Activated B cell treated with CpG ODN at 0.5 μM for 24 hours (primary cell): ENCODE measurements around the gene PFDN6. TPM values are rescaled to one million over a fixed set of nuclear protein-coding genes. Genes with fewer than 3 reads are reported as not detected.

Source experiments
- ATAC-seq: fragments of 200-7000 bp; cut with Tn5 transposase; one replicate; pipeline ENCODE4 v1.10.0; 2021; ENCODE audit warnings: low read depth, mild to moderate bottlenecking, moderate library complexity
- CTCF ChIA-PET: fragments of 350-600 bp; sonication (Branson Sonifier 250); formaldehyde crosslinking; loops from one replicate; lab custom pipeline; 2021; ENCODE audit warnings: antibody characterized with exemption; lab: Charles Lee
- POLR2A ChIA-PET: fragments of 350-600 bp; sonication (Branson Sonifier 250); formaldehyde crosslinking; loops from one replicate; lab custom pipeline; 2021; ENCODE audit warnings: antibody characterized with exemption; lab: Charles Lee
- DNase-seq: peaks from one replicate; pipeline ENCODE4 v3.0.0; 2022
- H3K27ac Mint-ChIP-seq: one replicate; pipeline ENCODE4 v1.8.0; 2020; ENCODE audit warnings: mixed read lengths
- H3K27me3 Mint-ChIP-seq: one replicate; pipeline ENCODE4 v1.8.0; 2021; ENCODE audit warnings: mixed read lengths
- H3K36me3 Mint-ChIP-seq: one replicate; pipeline ENCODE4 v1.8.0; 2021; ENCODE audit warnings: low read depth, mixed read lengths
- H3K4me1 Mint-ChIP-seq: one replicate; pipeline ENCODE4 v1.8.0; 2021; ENCODE audit warnings: mixed read lengths
- H3K4me3 Mint-ChIP-seq: one replicate; pipeline ENCODE4 v1.8.0; 2020; ENCODE audit warnings: mild to moderate bottlenecking, mixed read lengths
- H3K9me3 Mint-ChIP-seq: one replicate; pipeline ENCODE4 v1.8.0; 2020; ENCODE audit warnings: mixed read lengths
- intact Hi-C: fragments of 100-400 bp; cut with micrococcal nuclease; formaldehyde crosslinking; loops from one replicate; pipeline ENCODE4 v1.15.1; 2024
- total RNA-seq: library from RNA; stranded (reverse); gene quantifications from 2 replicates; pipeline ENCODE4 v1.2.3, GENCODE V29; 2022
- TF ChIP-seq, protein P1 (sequence below): fragments of 200-600 bp; IDR thresholded peaks from one replicate; pipeline ENCODE4 v1.8.0; 2022; ENCODE audit warnings: antibody characterized with exemption, mild to moderate bottlenecking

PFDN6 gene
- total RNA-seq, 1 donor from 2014 or later, result 82.8 TPM

DNA sequence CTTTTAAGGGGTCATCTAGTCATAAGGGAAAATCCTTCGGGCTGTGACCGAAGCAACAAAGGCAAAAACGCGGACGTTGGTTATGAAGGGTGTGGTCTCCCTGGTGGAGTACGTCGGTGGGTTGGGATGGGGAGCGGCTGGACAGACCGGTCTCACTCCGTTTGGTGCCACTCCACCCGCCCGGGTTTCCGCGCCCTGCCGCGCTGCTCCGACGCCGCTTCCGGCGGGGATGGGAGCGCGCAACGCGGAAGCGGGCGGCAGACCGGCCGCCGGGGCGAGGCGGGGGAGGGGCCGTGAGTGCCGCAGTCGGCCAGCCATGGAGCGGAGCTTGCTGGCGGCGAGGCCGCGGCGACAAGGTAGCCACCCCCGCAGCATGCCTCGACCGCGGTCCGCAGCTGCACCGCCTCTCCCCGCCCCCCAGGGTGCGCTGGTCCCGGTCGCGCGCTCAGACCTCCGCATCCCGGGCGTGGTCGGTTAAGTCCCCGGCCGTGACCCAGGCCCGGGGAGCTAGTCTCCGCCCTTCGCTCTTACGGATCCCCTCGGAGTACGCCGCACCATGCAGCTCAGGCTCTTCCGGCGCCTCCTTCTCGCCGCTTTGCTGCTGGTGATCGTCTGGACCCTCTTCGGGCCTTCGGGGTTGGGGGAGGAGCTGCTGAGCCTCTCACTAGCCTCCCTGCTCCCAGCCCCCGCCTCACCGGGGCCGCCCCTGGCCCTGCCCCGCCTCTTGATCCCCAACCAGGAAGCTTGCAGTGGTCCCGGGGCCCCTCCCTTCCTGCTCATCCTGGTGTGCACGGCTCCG is 12.3 kb upstream of the PFDN6 start, which contains the start of gene B3GALT4:
Gene B3GALT4, plus strand, starts transcription at position 260 of the 799 bp plus-strand sequence. Its CDS starts 297 bp downstream, at position 557.
- peak; percentile 77 for DNase-seq
- H3K36me3 Mint-ChIP-seq, result peaks cover 85% of the 10 kb centered on the region
- ChIA-PET CTCF (interaction anchor here (0.8 to 2.5 kb wide), 13 partner anchors 10 to 309 kb away, joined by 3 to 21 read pairs (median 8); partner anchors contain the start of genes PFDN6, RGL2, WDR46 and ZBTB22), POLR2A (interaction anchor here (0.5 to 4.2 kb wide), 33 partner anchors 9 to 1376 kb away, joined by 3 to 79 read pairs (median 7); partner anchors contain the start of genes CUTA, KIFC1, PBX2 and PFDN6)
- no peaks in the 10 kb centered on the region for H3K9me3 Mint-ChIP-seq
- peak; percentile 68 for ATAC-seq
- H3K27ac Mint-ChIP-seq, result peak within 1 kb of the TSS; percentile 100
- H3K4me3 Mint-ChIP-seq, result peak within 1 kb of the TSS; percentile 92
- intact Hi-C loops, result loop anchor here (1.0 to 2.0 kb wide), 6 partner anchors 12 to 294 kb away; partner anchors contain the start of genes KIFC1, PFDN6 and WDR46
- H3K27me3 Mint-ChIP-seq, result no peaks in the 10 kb centered on the region
- H3K4me1 Mint-ChIP-seq, result peaks cover 62% of the 10 kb centered on the region
- TF ChIP-seq, protein P1, sequence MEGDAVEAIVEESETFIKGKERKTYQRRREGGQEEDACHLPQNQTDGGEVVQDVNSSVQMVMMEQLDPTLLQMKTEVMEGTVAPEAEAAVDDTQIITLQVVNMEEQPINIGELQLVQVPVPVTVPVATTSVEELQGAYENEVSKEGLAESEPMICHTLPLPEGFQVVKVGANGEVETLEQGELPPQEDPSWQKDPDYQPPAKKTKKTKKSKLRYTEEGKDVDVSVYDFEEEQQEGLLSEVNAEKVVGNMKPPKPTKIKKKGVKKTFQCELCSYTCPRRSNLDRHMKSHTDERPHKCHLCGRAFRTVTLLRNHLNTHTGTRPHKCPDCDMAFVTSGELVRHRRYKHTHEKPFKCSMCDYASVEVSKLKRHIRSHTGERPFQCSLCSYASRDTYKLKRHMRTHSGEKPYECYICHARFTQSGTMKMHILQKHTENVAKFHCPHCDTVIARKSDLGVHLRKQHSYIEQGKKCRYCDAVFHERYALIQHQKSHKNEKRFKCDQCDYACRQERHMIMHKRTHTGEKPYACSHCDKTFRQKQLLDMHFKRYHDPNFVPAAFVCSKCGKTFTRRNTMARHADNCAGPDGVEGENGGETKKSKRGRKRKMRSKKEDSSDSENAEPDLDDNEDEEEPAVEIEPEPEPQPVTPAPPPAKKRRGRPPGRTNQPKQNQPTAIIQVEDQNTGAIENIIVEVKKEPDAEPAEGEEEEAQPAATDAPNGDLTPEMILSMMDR, result no peak

GRCh38 chr6:33277663-33278391 is 11.6 kb upstream of the PFDN6 start:
- Mint-ChIP-seq H3K4me1 (peaks cover 56% of the 10 kb centered on the region), H3K36me3 (peaks cover 84% of the 10 kb centered on the region), H3K27ac (peak overlapping the region; percentile 93), H3K9me3 (no peaks in the 10 kb centered on the region), H3K4me3 (peak overlapping the region; percentile 92), H3K27me3 (no peaks in the 10 kb centered on the region)
- peak; percentile 39 for DNase-seq
- TF ChIP-seq, protein P1, result no peak
- POLR2A ChIA-PET, result interaction anchor here (0.5 to 4.2 kb wide), 34 partner anchors 8 to 1376 kb away, joined by 3 to 79 read pairs (median 5); partner anchors contain the start of genes CUTA, KIFC1, PBX2 and PFDN6
- intact Hi-C loops, result loop anchor here (1.0 to 2.0 kb wide), 6 partner anchors 11 to 293 kb away; partner anchors contain the start of genes KIFC1, PFDN6 and WDR46
- ATAC-seq, result peak; percentile 23
- CTCF ChIA-PET, result interaction anchor here (0.8 to 2.5 kb wide), 11 partner anchors 9 to 309 kb away, joined by 3 to 21 read pairs (median 8); partner anchors contain the start of genes PFDN6, RGL2, WDR46 and ZBTB22

DNA sequence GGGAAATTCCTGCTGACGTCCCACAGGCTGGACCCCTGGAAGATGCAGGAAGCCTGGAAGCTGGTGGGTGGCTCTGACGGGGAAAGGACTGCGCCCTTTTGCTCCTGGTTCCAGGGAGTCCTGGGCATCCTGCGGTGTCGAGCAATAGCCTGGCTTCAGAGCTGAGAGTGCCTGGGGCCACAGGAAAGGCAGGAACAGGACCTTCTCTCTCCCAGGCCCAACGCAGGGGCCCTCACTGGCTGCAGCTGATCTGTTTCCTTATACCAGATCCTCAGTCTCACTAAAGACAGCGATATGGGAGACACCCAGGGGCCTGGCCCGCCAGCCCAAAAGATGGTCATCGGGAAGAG is 11.0 kb upstream of the PFDN6 start:
- POLR2A ChIA-PET, result interaction anchor here (0.5 to 4.2 kb wide), 15 partner anchors 9 to 1082 kb away, joined by 3 to 79 read pairs (median 14); partner anchors contain the start of genes CUTA, PFDN6, RGL2 and TAPBP
- Mint-ChIP-seq H3K4me1 (peaks cover 50% of the 10 kb centered on the region), H3K4me3 (peak overlapping the region; percentile 19)

GRCh38 chr6:33278810-33279209 is 10.6 kb upstream of the PFDN6 start:
- intact Hi-C loops, result no loop called here
- Mint-ChIP-seq H3K27me3 (no peaks in the 10 kb centered on the region), H3K36me3 (peaks cover 84% of the 10 kb centered on the region), H3K4me1 (peaks cover 46% of the 10 kb centered on the region), H3K9me3 (no peaks in the 10 kb centered on the region), H3K4me3 (peak overlapping the region; percentile 24), H3K27ac (peak overlapping the region; percentile 93)
- POLR2A ChIA-PET, result interaction anchor here (1.1 to 4.2 kb wide), 14 partner anchors 9 to 1083 kb away, joined by 3 to 79 read pairs (median 22); partner anchors contain the start of genes CUTA, PFDN6, RGL2 and TAPBP
- TF ChIP-seq, protein P1, result no peak
- ATAC-seq (no peak), DNase-seq (no peak)
- CTCF ChIA-PET, result interaction anchor here (2.5 kb wide), 1 partner anchor 66 kb away, joined by 19 read pairs; no protein-coding TSS in a partner anchor

More for the DNA sequence above, 11.0 kb upstream of the PFDN6 start:
- DNase-seq (no peak), ATAC-seq (no peak)
- Mint-ChIP-seq H3K27me3 (no peaks in the 10 kb centered on the region), H3K9me3 (no peaks in the 10 kb centered on the region), H3K27ac (peak overlapping the region; percentile 93), H3K36me3 (peaks cover 83% of the 10 kb centered on the region)
- intact Hi-C loops, result no loop called here
- TF ChIP-seq, protein P1, result no peak
- CTCF ChIA-PET, result interaction anchor here (1.7 to 2.5 kb wide), 3 partner anchors 12 to 66 kb away, joined by 10 to 21 read pairs (median 19); partner anchors contain the start of genes PFDN6 and WDR46
